GM12874 (cell line): ENCODE measurements around the gene UBE4A.

Experiments used
- TF ChIP-seq, protein P1 (sequence below): IDR thresholded peaks from 2 replicates; pipeline ENCODE4 v1.5.1; 2011; ENCODE audit warnings: low read depth, mild to moderate bottlenecking, control low read depth, low read length, moderate library complexity; ENCODE audit not compliant: insufficient read depth

UBE4A gene

DNA sequence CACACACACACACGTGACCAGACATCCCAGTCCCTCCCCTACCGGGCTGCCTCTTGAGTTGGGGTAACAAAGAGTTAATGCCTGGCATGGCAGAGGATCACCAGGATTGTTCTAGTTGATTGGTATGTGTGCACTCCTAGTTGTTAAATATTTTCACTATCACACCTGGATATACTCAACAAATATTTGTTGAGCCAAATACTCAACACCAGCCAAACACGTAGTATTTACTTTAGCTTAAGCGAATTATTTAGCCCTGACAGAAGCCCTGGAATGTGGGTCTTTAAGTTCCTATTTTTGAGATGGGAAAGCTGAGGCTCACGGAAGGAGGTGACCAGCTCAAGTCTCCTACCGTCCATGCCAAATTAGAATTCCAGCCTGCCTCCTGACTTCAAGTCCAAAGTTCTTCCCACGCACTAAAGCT lies 44.4 kb upstream of the UBE4A start:
- TF ChIP-seq, protein P1, sequence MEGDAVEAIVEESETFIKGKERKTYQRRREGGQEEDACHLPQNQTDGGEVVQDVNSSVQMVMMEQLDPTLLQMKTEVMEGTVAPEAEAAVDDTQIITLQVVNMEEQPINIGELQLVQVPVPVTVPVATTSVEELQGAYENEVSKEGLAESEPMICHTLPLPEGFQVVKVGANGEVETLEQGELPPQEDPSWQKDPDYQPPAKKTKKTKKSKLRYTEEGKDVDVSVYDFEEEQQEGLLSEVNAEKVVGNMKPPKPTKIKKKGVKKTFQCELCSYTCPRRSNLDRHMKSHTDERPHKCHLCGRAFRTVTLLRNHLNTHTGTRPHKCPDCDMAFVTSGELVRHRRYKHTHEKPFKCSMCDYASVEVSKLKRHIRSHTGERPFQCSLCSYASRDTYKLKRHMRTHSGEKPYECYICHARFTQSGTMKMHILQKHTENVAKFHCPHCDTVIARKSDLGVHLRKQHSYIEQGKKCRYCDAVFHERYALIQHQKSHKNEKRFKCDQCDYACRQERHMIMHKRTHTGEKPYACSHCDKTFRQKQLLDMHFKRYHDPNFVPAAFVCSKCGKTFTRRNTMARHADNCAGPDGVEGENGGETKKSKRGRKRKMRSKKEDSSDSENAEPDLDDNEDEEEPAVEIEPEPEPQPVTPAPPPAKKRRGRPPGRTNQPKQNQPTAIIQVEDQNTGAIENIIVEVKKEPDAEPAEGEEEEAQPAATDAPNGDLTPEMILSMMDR = no peak

- TF ChIP-seq, protein P1 = no peak
These were observed 41.3 kb upstream of the UBE4A start for GRCh38 chr11:118318124-118318523.

GRCh38 chr11:118318581-118319336 lies 40.6 kb upstream of the UBE4A start:
- TF ChIP-seq, protein P1 = no peak

- TF ChIP-seq, protein P1 = no peak
These were observed 40.1 kb upstream of the UBE4A start for GRCh38 chr11:118319337-118319707.

DNA sequence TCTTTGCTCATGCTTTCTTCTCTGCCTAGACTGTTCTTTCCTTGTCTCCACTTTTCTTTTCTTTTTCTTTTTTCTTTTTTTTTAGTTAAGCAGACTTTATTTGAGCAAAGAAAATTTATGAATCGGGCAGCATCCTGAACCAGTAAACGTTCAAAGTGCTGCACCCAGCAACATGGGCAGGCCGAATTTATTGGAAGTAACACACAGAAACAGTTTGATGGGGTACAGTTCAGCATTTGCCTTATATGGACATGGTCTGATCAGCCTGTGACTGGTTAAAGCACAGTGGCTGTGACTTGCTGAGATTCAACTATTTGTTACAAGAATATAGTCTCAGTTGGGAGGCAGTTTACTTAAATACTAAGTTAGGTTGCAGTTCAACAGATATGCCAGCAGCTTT lies 38.9 kb upstream of the UBE4A start:
- TF ChIP-seq, protein P1 = no peak

DNA sequence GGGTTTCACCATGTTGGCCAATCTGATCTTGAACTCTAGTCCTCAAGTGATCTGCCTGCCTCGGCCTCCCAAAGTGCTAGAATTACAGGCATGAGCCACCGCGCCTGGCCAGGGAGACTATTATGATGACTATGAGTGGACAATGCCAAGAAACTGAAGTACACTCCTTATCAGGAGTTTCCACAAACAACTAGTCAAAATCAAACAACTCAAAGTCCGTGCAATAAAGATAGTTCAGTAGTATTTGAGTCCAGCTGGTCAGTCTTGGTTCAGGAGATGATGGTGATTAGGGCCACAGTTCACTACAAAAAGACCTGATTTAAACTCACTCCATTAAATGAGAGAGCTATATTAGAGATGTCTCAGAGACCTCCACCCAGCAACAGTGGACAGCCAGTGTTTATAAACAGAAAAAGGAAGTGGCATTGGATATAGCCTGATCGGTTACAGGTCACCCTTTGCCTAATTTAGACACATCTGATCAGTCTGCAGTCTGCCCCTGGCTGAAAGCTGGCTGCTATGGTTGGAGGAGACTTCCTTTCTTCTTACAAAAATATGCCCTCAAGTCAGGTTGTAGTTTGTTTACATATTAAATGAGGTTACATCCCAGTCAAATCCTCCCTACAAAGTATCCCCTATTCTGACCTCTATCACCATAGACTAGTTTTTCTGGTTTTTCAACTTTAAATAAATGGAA lies 37.9 kb upstream of the UBE4A start:
- TF ChIP-seq, protein P1 = no peak

DNA sequence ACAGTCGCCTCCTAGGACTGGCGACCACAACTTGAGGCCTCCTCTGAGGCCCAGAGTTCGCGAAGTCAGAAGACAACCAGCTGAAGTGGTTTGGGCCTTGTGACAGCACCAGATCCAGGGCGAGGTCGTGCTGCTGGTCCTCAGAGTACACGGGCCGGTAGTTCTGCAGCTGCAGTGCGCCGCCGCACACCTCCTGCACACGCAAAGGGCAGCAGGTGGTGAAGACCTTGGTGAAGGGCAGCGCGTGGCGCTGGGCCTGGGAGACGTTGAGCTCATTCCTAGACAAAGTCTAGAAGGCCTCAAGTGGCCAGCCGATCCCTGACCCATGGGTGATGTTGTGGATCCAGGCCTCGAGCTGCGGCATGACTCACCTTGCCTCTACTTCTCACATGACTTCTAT lies 36.7 kb upstream of the UBE4A start:
- TF ChIP-seq, protein P1 = no peak
